Keratinocyte (primary cell): ENCODE measurements around the gene KIF26A.

Source experiments
- CTCF ChIP-seq, 3 experiments: IDR thresholded peaks in 1 of 3; conservative IDR thresholded peaks in 1 of 3; optimal IDR thresholded peaks in 1 of 3; 2 replicates in 2 of 3; 3 replicates in 1 of 3; pipeline versions ENCODE3 to v1.5.1; 2011; ENCODE audit warnings: low read length in 3 of 3, mild to moderate bottlenecking in 3 of 3, moderate library complexity in 2 of 3, control low read depth in 1 of 3, inconsistent platforms in 1 of 3; ENCODE audit not compliant: insufficient read depth in 2 of 3; ENCODE audit errors: extremely low read depth in 1 of 3
- EZH2 ChIP-seq: IDR thresholded peaks from one replicate; pipeline ENCODE4 v1.6.1; 2012; ENCODE audit warnings: inconsistent platforms, mild to moderate bottlenecking, low read length, moderate library complexity

- TF ChIP-seq CTCF (optimal IDR thresholded peaks at IDR 0.05 in 1 of 3, IDR thresholded peaks at IDR 0.05 in 1 of 3, conservative IDR thresholded peaks at IDR 0.05 in 1 of 3; ENCODE audit: extremely low read depth in 1 of 3, insufficient read depth in 2 of 3, low read length in 3 of 3) (no peak), EZH2 (no peak)
Observed at GRCh38 chr14:104194716-104195115, 56.3 kb downstream of the KIF26A start.
